SK-N-SH (cell line): ENCODE data around the gene FBXO36. TPM values are rescaled to one million over a fixed set of nuclear protein-coding genes. Genes with fewer than 3 reads are reported as not detected.

Experiments
- CTCF ChIA-PET: fragments of 300-600, 350-600 bp; formaldehyde crosslinking; extraction: SDS; loops from one replicate; lab custom pipeline; 2021; lab: Yijun Ruan, JAX
- POLR2A ChIA-PET: fragments of 350-600 bp; sonication (Branson Sonifier 250); formaldehyde crosslinking; extraction: SDS; loops from one replicate; lab custom pipeline; 2020; ENCODE audit warnings: antibody characterized with exemption, inconsistent platforms; lab: Yijun Ruan, JAX
- DNase-seq: peaks from one replicate; pipeline ENCODE4 v3.0.0; 2012
- H2AFZ ChIP-seq: fragments of 200-600 bp; sonication (generic); 2 replicates; pipeline ENCODE4 v1.8.1; 2016; ENCODE audit warnings: antibody characterized with exemption, mild to moderate bottlenecking, low read depth
- H3F3A ChIP-seq: fragments of 200-600 bp; sonication (generic); replicated peaks from 2 replicates; pipeline ENCODE3; 2016; ENCODE audit warnings: antibody characterized with exemption, mild to moderate bottlenecking; ENCODE audit not compliant: insufficient read depth
- H3K27ac ChIP-seq, 2 experiments: fragments of 200-500 bp in 1 of 2; fragments of 200-600 bp in 1 of 2; sonication (Bioruptor generic) in 1 of 2; sonication (generic), shearing (Covaris generic) in 1 of 2; 2 replicates each; pipeline versions ENCODE4 v1.5.1 to v1.6.1; 2014 to 2016; ENCODE audit warnings: low read depth in 2 of 2, inconsistent platforms in 1 of 2, low read length in 1 of 2, mild to moderate bottlenecking in 1 of 2, mixed read lengths in 1 of 2
- H3K27me3 ChIP-seq: fragments of 200-600 bp; sonication (generic), shearing (Covaris generic); 2 replicates; pipeline ENCODE4 v1.6.1; 2016; ENCODE audit warnings: mixed run types; ENCODE audit not compliant: insufficient read depth
- H3K36me3 ChIP-seq, 2 experiments: fragments of 200-500 bp in 1 of 2; fragments of 200-600 bp in 1 of 2; sonication (Bioruptor generic) in 1 of 2; sonication (generic) in 1 of 2; replicated peaks in 1 of 2; 2 replicates each; pipeline versions ENCODE3 to v1.5.1; 2014 to 2016; ENCODE audit warnings: low read length in 1 of 2, mild to moderate bottlenecking in 1 of 2; ENCODE audit not compliant: insufficient read depth in 2 of 2, control insufficient read depth in 1 of 2
- H3K4me1 ChIP-seq, 2 experiments: fragments of 200-500 bp in 1 of 2; fragments of 200-600 bp in 1 of 2; sonication (Bioruptor generic) in 1 of 2; sonication (generic), shearing (Covaris generic) in 1 of 2; 2 replicates each; pipeline versions ENCODE4 v1.5.1 to v1.6.1; 2014 to 2016; ENCODE audit warnings: low read depth in 1 of 2, low read length in 1 of 2, mixed run types in 1 of 2; ENCODE audit not compliant: insufficient read depth in 2 of 2, control insufficient read depth in 1 of 2
- H3K4me2 ChIP-seq: fragments of 200-600 bp; sonication (generic), shearing (Covaris generic); 2 replicates; pipeline ENCODE4 v1.6.1; 2017; ENCODE audit warnings: mixed run types
- H3K4me3 ChIP-seq, 2 experiments: fragments of 200-500 bp in 1 of 2; fragments of 200-600 bp in 1 of 2; sonication (Bioruptor generic) in 1 of 2; sonication (generic), shearing (Covaris generic) in 1 of 2; 2 replicates each; pipeline versions ENCODE4 v1.5.1 to v1.8.1; 2014 to 2016; ENCODE audit warnings: low read depth in 2 of 2, inconsistent platforms in 1 of 2, low read length in 1 of 2, mild to moderate bottlenecking in 1 of 2, mixed read lengths in 1 of 2, moderate library complexity in 1 of 2
- H3K79me2 ChIP-seq: fragments of 200-600 bp; sonication (generic); 2 replicates; pipeline ENCODE4 v1.8.1; 2017; ENCODE audit warnings: mild to moderate bottlenecking; ENCODE audit not compliant: insufficient read depth
- H3K9ac ChIP-seq: fragments of 200-600 bp; sonication (generic); 2 replicates; pipeline ENCODE4 v1.6.1; 2017; ENCODE audit warnings: mixed run types
- H3K9me2 ChIP-seq: fragments of 200-600 bp; sonication (generic); 2 replicates; pipeline ENCODE4 v1.6.1; 2017; ENCODE audit warnings: mixed run types
- H3K9me3 ChIP-seq: fragments of 200-600 bp; sonication (generic); 2 replicates; pipeline ENCODE4 v1.6.1; 2017; ENCODE audit warnings: mixed run types, mild to moderate bottlenecking, moderate library complexity
- H4K20me1 ChIP-seq: fragments of 200-600 bp; sonication (generic); 2 replicates; pipeline ENCODE4 v1.6.1; 2017; ENCODE audit warnings: mild to moderate bottlenecking, mixed run types; ENCODE audit not compliant: insufficient read depth
- CHD2 ChIP-seq: fragments of 150-350 bp; IDR thresholded peaks from 2 replicates; pipeline ENCODE4 v1.6.1; 2018; ENCODE audit warnings: low read length; ENCODE audit not compliant: partially characterized antibody
- CTCF ChIP-seq: fragments of 200-600 bp; sonication (generic); IDR thresholded peaks from 2 replicates; pipeline ENCODE4 v1.6.1; 2017; ENCODE audit warnings: antibody characterized with exemption, mild to moderate bottlenecking, moderate library complexity
- EP300 ChIP-seq, 2 experiments: IDR thresholded peaks; 2 replicates each; pipeline versions ENCODE4 v1.4.0 to v1.6.1; 2012; ENCODE audit warnings: borderline replicate concordance in 1 of 2, low read depth in 1 of 2, low read length in 1 of 2
- EZH2phosphoT487 ChIP-seq: fragments of 200-600 bp; sonication (generic); IDR thresholded peaks from 2 replicates; pipeline ENCODE4 v1.6.1; 2017; ENCODE audit warnings: low read depth, mixed run types, mild to moderate bottlenecking, antibody characterized with exemption, moderate library complexity, borderline replicate concordance
- FOSL2 ChIP-seq: IDR thresholded peaks from 2 replicates; pipeline ENCODE4 v1.4.0; 2012; ENCODE audit warnings: low read depth, mild to moderate bottlenecking, moderate library complexity, borderline replicate concordance
- FOXJ3 ChIP-seq: sonication (generic); formaldehyde crosslinking; IDR thresholded peaks from 2 replicates; pipeline ENCODE4 v1.5.1; 2020; ENCODE audit warnings: mild to moderate bottlenecking, missing genetic modification reagents
- FOXM1 ChIP-seq: IDR thresholded peaks from 2 replicates; pipeline ENCODE4 v1.4.0; 2012; ENCODE audit warnings: low read depth, mild to moderate bottlenecking
- GABPA ChIP-seq: IDR thresholded peaks from 2 replicates; pipeline ENCODE4 v1.4.0; 2012; ENCODE audit warnings: low read depth, mild to moderate bottlenecking
- MEF2A ChIP-seq: IDR thresholded peaks from 2 replicates; pipeline ENCODE4 v1.4.0; 2012; ENCODE audit warnings: low read depth, borderline replicate concordance
- MXI1 ChIP-seq: IDR thresholded peaks from 2 replicates; pipeline ENCODE4 v1.6.1; 2012; ENCODE audit warnings: mild to moderate bottlenecking, low read depth, low read length, improper control_type of control experiment
- NFIC ChIP-seq: IDR thresholded peaks from 2 replicates; pipeline ENCODE4 v1.4.0; 2012; ENCODE audit warnings: borderline replicate concordance
- POLR2AphosphoS5 ChIP-seq: IDR thresholded peaks from 2 replicates; pipeline ENCODE4 v1.6.1; 2012; ENCODE audit warnings: low read depth, low read length
- RCOR1 ChIP-seq: fragments of 150-350 bp; IDR thresholded peaks from 2 replicates; pipeline ENCODE4 v1.6.1; 2017; ENCODE audit warnings: antibody characterized with exemption, low read length
- RFX5 ChIP-seq: IDR thresholded peaks from 2 replicates; pipeline ENCODE4 v1.6.1; 2012; ENCODE audit warnings: mild to moderate bottlenecking, improper control_type of control experiment, low read length
- RXRA ChIP-seq: IDR thresholded peaks from 2 replicates; pipeline ENCODE4 v1.4.0; 2012; ENCODE audit warnings: low read depth, mild to moderate bottlenecking, borderline replicate concordance
- SIN3A ChIP-seq: IDR thresholded peaks from 2 replicates; pipeline ENCODE4 v1.6.1; 2012; ENCODE audit warnings: low read depth, mild to moderate bottlenecking, low read length, moderate library complexity, borderline replicate concordance
- TCF12 ChIP-seq: IDR thresholded peaks from 2 replicates; pipeline ENCODE4 v1.4.0; 2012
- TEAD4 ChIP-seq: IDR thresholded peaks from 2 replicates; pipeline ENCODE4 v1.4.0; 2012; ENCODE audit warnings: mild to moderate bottlenecking, borderline replicate concordance; ENCODE audit not compliant: insufficient read depth
- USF1 ChIP-seq: IDR thresholded peaks from 2 replicates; pipeline ENCODE4 v1.4.0; 2012; ENCODE audit warnings: low read depth, borderline replicate concordance
- ZBTB33 ChIP-seq: IDR thresholded peaks from 2 replicates; pipeline ENCODE4 v1.4.0; 2012; ENCODE audit warnings: low read depth, borderline replicate concordance
- WGBS: methylation state at CpG from one replicate; pipeline ENCODE4 v1.1.6; 2017; ENCODE audit warnings: low lambda C conversion rate; 5-methylcytosine and 5-hydroxymethylcytosine counted together
- polyA plus RNA-seq, 3 experiments: library from polyadenylated mRNA; depleted of rRNA; stranded (reverse); fragments of >200 nt; gene quantifications; 2 replicates each; pipeline ENCODE4 v1.2.3, GENCODE V29; 2012

Gene FBXO36
- polyA plus RNA-seq, 1 of the 3 experiments (the other 2 are of a cell fraction), result 3.9 TPM

- Histone ChIP-seq H3K9ac (no peak overlapping the region), H2AFZ (no peak overlapping the region), H3K27ac (no peak overlapping the region), H4K20me1 (no peaks in the 10 kb centered on the region), H3K36me3 (no peaks in the 10 kb centered on the region), H3K4me1 (no peaks in the 10 kb centered on the region), H3K4me3 (no peak overlapping the region), H3K79me2 (no peaks in the 10 kb centered on the region), H3K4me2 (no peak overlapping the region), H3K27me3 (no peaks in the 10 kb centered on the region), H3F3A (no peaks in the 10 kb centered on the region), H3K9me3 (no peaks in the 10 kb centered on the region), H3K9me2 (no peaks in the 10 kb centered on the region)
- ChIA-PET POLR2A (no interaction called here), CTCF (interaction anchor here (3.6 kb wide), 1 partner anchor 55 kb away, joined by 27 read pairs; the partner anchor contains the start of gene SLC16A14)
- DNase-seq, result no peak
- TF ChIP-seq EP300 (IDR thresholded peaks at IDR 0.05; ENCODE audit: borderline replicate concordance in 1 of 2, low read depth in 1 of 2, low read length in 1 of 2) (no peak), TCF12 (no peak), MXI1 (no peak), CTCF (no peak), GABPA (no peak), FOSL2 (no peak), ZBTB33 (no peak), RFX5 (no peak), SIN3A (no peak), FOXM1 (no peak), RXRA (no peak), RCOR1 (no peak), EZH2phosphoT487 (no peak), TEAD4 (no peak), MEF2A (no peak), USF1 (no peak), POLR2AphosphoS5 (no peak), NFIC (no peak), FOXJ3 (CRISPR knock-in tag) (no peak), CHD2 (no peak)
- 92% methylated on average over 10 of the region's 10 CpGs for WGBS
These were observed 90.1 kb downstream of the FBXO36 start for GRCh38 chr2:230012267-230012884.
